Parathyroid adenoma (tissue), 2 donors: ENCODE measurements around the gene MAB21L2.
"Not testable (repeated sequence)": the region's sequence is repeated elsewhere in the genome, so short reads cannot be mapped to it uniquely, and the experiment has no call there.

Experiments used
- H2AFZ ChIP-seq: fragments of 300-600 bp; sonication (generic); one replicate; pipeline ENCODE4 v1.7.0; 2017; ENCODE audit warnings: antibody characterized with exemption, mild to moderate bottlenecking
- H3K27ac ChIP-seq: fragments of 300-600 bp; sonication (generic); one replicate; pipeline ENCODE4 v1.7.0; 2017
- H3K27me3 ChIP-seq: fragments of 300-600 bp; sonication (generic); one replicate; pipeline ENCODE4 v1.7.0; 2017; ENCODE audit warnings: low read length; ENCODE audit not compliant: control insufficient read depth, insufficient read depth
- H3K36me3 ChIP-seq: fragments of 300-600 bp; sonication (generic); one replicate; pipeline ENCODE4 v1.7.0; 2017; ENCODE audit warnings: low read length; ENCODE audit not compliant: control insufficient read depth, insufficient read depth
- H3K4me1 ChIP-seq: fragments of 300-600 bp; sonication (generic); one replicate; pipeline ENCODE4 v1.7.0; 2017; ENCODE audit warnings: control low read depth
- H3K4me2 ChIP-seq: fragments of 300-600 bp; sonication (generic); one replicate; pipeline ENCODE4 v1.7.0; 2017; ENCODE audit warnings: low read length
- H3K4me3 ChIP-seq: fragments of 300-600 bp; sonication (generic); one replicate; pipeline ENCODE4 v1.7.0; 2017; ENCODE audit warnings: low read depth, low read length
- H3K79me2 ChIP-seq: fragments of 300-600 bp; sonication (generic); one replicate; pipeline ENCODE4 v1.7.0; 2017; ENCODE audit warnings: control low read depth
- H3K9ac ChIP-seq: fragments of 300-600 bp; sonication (generic); one replicate; pipeline ENCODE4 v1.7.0; 2017; ENCODE audit warnings: mild to moderate bottlenecking
- H3K9me3 ChIP-seq: fragments of 300-600 bp; sonication (generic); one replicate; pipeline ENCODE4 v1.7.0; 2017; ENCODE audit warnings: low read length; ENCODE audit not compliant: control insufficient read depth
- TF ChIP-seq, protein P1 (sequence below): fragments of 300-600 bp; sonication (generic); IDR thresholded peaks from one replicate; pipeline ENCODE4 v1.7.0; 2017; ENCODE audit warnings: antibody characterized with exemption, mild to moderate bottlenecking
- donor health status: primary hyperparathyroidism.

The MAB21L2 gene

DNA sequence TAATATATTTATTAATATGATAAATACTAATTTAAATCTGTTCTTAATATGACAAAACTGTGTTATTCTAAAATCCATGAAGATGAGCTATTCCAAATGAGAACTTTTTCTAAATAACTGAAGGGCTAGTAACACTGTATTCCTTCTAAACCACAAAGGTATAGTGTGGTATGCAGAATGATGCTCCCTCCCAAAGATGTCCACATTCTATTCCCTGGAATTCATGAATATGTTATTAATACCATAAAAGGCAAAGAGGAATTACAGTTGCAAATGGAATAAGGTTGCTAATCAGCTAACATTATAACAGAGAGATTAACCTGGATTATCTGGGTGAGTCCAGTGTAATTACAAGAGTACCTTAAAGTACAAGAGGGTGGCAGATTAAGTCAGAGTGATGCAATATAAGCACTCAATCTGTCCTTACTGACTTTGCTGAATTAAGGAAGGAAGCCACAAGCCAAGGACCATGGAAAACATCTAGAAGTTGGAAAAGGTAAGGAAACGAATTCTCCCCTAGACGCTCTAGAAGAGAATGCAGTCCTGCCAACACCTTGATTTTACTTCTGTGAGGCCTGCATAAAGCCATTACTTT lies 20.7 kb upstream of the MAB21L2 start:
- H3K27ac ChIP-seq: no peak overlapping the region
- no peaks in the 10 kb centered on the region for H3K27me3 ChIP-seq
- no peaks in the 10 kb centered on the region for H3K36me3 ChIP-seq
- TF ChIP-seq, protein P1, sequence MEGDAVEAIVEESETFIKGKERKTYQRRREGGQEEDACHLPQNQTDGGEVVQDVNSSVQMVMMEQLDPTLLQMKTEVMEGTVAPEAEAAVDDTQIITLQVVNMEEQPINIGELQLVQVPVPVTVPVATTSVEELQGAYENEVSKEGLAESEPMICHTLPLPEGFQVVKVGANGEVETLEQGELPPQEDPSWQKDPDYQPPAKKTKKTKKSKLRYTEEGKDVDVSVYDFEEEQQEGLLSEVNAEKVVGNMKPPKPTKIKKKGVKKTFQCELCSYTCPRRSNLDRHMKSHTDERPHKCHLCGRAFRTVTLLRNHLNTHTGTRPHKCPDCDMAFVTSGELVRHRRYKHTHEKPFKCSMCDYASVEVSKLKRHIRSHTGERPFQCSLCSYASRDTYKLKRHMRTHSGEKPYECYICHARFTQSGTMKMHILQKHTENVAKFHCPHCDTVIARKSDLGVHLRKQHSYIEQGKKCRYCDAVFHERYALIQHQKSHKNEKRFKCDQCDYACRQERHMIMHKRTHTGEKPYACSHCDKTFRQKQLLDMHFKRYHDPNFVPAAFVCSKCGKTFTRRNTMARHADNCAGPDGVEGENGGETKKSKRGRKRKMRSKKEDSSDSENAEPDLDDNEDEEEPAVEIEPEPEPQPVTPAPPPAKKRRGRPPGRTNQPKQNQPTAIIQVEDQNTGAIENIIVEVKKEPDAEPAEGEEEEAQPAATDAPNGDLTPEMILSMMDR: no peak
- H3K79me2 ChIP-seq: no peaks in the 10 kb centered on the region
- no peaks in the 10 kb centered on the region for H3K9me3 ChIP-seq
- H3K9ac ChIP-seq: no peak overlapping the region
- H3K4me2 ChIP-seq: no peak overlapping the region
- H2AFZ ChIP-seq: no peak overlapping the region
- no peak overlapping the region for H3K4me3 ChIP-seq
- H3K4me1 ChIP-seq: no peaks in the 10 kb centered on the region

DNA sequence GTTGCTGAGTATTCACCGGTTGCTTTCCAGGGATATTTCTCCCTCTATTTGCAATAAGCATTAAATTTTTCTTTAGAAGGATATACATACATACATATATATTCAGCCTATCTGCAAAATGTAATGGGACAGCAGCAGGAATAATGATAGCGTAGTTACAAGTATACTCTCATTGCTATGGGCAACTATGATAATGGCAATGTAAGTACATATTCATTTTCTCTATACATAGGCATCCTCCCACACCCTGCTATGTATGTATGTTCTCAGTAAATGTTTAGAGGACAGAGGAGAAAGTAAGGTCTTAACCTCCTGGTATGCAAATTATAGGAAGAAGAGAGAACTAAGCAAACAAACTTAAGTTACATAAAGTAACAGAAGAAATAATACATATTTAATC lies 19.7 kb upstream of the MAB21L2 start:
- Histone ChIP-seq H3K4me3 (no peak overlapping the region), H3K36me3 (no peaks in the 10 kb centered on the region), H3K4me2 (no peak overlapping the region), H2AFZ (no peak overlapping the region), H3K9me3 (no peaks in the 10 kb centered on the region), H3K79me2 (no peaks in the 10 kb centered on the region), H3K4me1 (no peaks in the 10 kb centered on the region), H3K27ac (no peak overlapping the region), H3K9ac (no peak overlapping the region), H3K27me3 (no peaks in the 10 kb centered on the region)
- TF ChIP-seq, protein P1: no peak

DNA sequence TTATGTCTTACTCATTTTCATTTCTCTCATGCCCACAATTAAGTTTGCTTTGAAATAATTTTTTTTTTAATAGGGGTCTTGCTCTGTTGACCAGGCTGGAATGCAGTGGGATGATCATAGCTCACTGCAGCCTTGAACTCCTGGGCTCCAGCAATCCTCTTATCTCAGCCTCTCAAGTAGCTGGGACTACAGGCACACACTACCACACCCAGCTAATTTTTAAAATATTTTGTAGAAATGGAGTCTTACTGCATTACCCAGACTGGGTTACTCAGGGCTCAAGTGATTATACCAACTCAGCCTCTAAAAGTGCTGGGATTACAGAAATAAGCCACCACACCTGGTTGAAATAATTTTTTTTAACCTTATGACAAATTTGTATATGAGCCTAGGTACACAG lies 19.2 kb upstream of the MAB21L2 start:
- TF ChIP-seq, protein P1: no peak
- no peaks in the 10 kb centered on the region for H3K9me3 ChIP-seq
- no peaks in the 10 kb centered on the region for H3K4me1 ChIP-seq

DNA sequence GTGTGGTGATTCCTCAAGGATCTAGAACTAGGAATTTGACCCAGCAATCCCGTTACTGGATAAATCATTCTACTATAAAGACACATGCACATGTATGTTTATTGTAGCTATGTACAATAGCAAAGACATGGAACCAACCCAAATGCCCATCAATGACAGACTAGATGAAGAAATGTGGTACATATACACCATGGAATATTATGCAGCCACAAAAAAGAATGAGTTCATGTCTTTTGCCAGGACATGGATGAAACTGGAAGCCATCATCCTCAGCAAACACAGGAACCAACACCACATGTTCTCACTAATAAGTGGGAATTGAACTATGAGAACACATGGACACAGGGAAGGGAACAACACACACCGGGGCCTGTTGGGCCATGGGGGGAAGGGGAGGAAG lies 17.0 kb upstream of the MAB21L2 start:
- H3K4me3 ChIP-seq, H3K9ac ChIP-seq: not testable (repeated sequence)

More for the DNA sequence above, 19.2 kb upstream of the MAB21L2 start:
- Histone ChIP-seq H3K79me2 (no peaks in the 10 kb centered on the region), H3K4me2 (no peak overlapping the region), H3K4me3 (no peak overlapping the region), H3K27ac (no peak overlapping the region), H3K9ac (no peak overlapping the region), H3K36me3 (no peaks in the 10 kb centered on the region), H3K27me3 (no peaks in the 10 kb centered on the region), H2AFZ (no peak overlapping the region)

DNA sequence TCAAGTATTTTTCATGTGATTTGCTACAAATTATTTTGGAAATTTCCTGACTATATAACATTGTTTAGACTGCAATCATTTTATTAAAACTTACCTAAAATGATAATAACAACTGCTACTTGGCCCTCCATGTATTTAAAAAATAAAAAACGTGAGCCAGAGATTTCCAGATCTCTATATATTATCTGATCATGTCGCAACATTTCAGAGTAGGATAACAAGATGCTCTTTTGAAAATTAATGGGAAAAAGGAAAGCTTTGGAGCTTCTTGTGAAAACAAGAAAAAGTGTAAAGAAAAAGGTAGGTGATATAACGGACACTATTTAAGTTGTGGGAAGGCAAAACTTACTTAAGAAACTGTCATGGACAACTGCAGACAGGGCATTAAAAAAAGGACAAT lies 14.9 kb upstream of the MAB21L2 start:
- H3K36me3 ChIP-seq: no peaks in the 10 kb centered on the region
- H3K4me3 ChIP-seq: no peak overlapping the region
- TF ChIP-seq, protein P1: no peak
- no peak overlapping the region for H3K27ac ChIP-seq
- no peak overlapping the region for H3K4me2 ChIP-seq
- no peaks in the 10 kb centered on the region for H3K79me2 ChIP-seq
- no peak overlapping the region for H2AFZ ChIP-seq
- H3K9me3 ChIP-seq: no peaks in the 10 kb centered on the region
- H3K4me1 ChIP-seq: no peaks in the 10 kb centered on the region
- no peaks in the 10 kb centered on the region for H3K27me3 ChIP-seq
- no peak overlapping the region for H3K9ac ChIP-seq

More for the DNA sequence above, 17.0 kb upstream of the MAB21L2 start:
- H3K27me3 ChIP-seq, H3K27ac ChIP-seq, H3K79me2 ChIP-seq, H3K4me2 ChIP-seq, H2AFZ ChIP-seq, H3K9me3 ChIP-seq, H3K36me3 ChIP-seq, H3K4me1 ChIP-seq: not testable (repeated sequence)
